HEK293 (cell line): Measurements from ENCODE around the gene UTP4.

Source experiments
- CTCF ChIA-PET: fragments of 350-600 bp; formaldehyde crosslinking; extraction: SDS; loops from one replicate; lab custom pipeline; 2021; ENCODE audit warnings: antibody characterized with exemption; lab: Yijun Ruan, JAX
- POLR2A ChIA-PET: fragments of 300-600 bp; formaldehyde crosslinking; extraction: SDS; loops from one replicate; lab custom pipeline; 2020; ENCODE audit warnings: antibody characterized with exemption, inconsistent platforms; lab: Yijun Ruan, JAX
- H3K27ac ChIP-seq: fragments of 200-500 bp; sonication (Bioruptor generic); 2 replicates; pipeline ENCODE4 v1.5.1; 2014; ENCODE audit warnings: low read depth, low read length, control low read depth, inconsistent platforms; ENCODE audit errors: extremely low read depth
- H3K36me3 ChIP-seq, 2 experiments: fragments of 200-500 bp in 1 of 2; sonication (Bioruptor generic) in 1 of 2; 1 replicate in 1 of 2; 2 replicates in 1 of 2; pipeline ENCODE4 v1.5.1; 2014 to 2017; ENCODE audit warnings: inconsistent platforms in 2 of 2, low read length in 2 of 2; ENCODE audit not compliant: control insufficient read depth in 2 of 2, insufficient read depth in 1 of 2
- H3K4me1 ChIP-seq: fragments of 200-500 bp; sonication (Bioruptor generic); 2 replicates; pipeline ENCODE4 v1.5.1; 2014; ENCODE audit warnings: mild to moderate bottlenecking, low read length, inconsistent platforms; ENCODE audit not compliant: control insufficient read depth, insufficient read depth
- H3K4me3 ChIP-seq: 2 replicates; pipeline ENCODE4 v1.5.1; 2011; ENCODE audit warnings: low read depth, mild to moderate bottlenecking, control low read depth, low read length, moderate library complexity
- H3K9me3 ChIP-seq: fragments of 200-500 bp; sonication (Bioruptor generic); 2 replicates; pipeline ENCODE4 v1.5.1; 2014; ENCODE audit warnings: low read depth, low read length, inconsistent platforms; ENCODE audit not compliant: control insufficient read depth, insufficient read depth
- HOXC10 ChIP-seq: sonication (generic); formaldehyde crosslinking; IDR thresholded peaks from 2 replicates; pipeline ENCODE4 v1.8.1; 2023; ENCODE audit warnings: mild to moderate bottlenecking, missing genetic modification reagents
- IKZF3 ChIP-seq: fragments of 450-650 bp; IDR thresholded peaks from 2 replicates; pipeline ENCODE4 v1.5.0; 2018; ENCODE audit warnings: missing biosample characterization, mild to moderate bottlenecking, missing genetic modification characterization, moderate library complexity
- INSM2 ChIP-seq: fragments of 450-650 bp; formaldehyde crosslinking; IDR thresholded peaks from 2 replicates; pipeline ENCODE4 v1.5.1; 2016; ENCODE audit warnings: missing biosample characterization, missing genetic modification characterization
- MZF1 ChIP-seq: fragments of 450-650 bp; formaldehyde crosslinking; IDR thresholded peaks from 2 replicates; pipeline ENCODE4 v1.5.1; 2017; ENCODE audit warnings: missing biosample characterization, missing genetic modification characterization, borderline replicate concordance
- SP3 ChIP-seq: fragments of 450-650 bp; formaldehyde crosslinking; IDR thresholded peaks from 2 replicates; pipeline ENCODE4 v1.5.1; 2016; ENCODE audit warnings: missing biosample characterization, missing genetic modification characterization
- ZFP69B ChIP-seq: fragments of 450-650 bp; formaldehyde crosslinking; IDR thresholded peaks from 2 replicates; pipeline ENCODE4 v1.5.1; 2016; ENCODE audit warnings: missing biosample characterization, missing genetic modification characterization
- ZNF121 ChIP-seq: fragments of 450-650 bp; formaldehyde crosslinking; IDR thresholded peaks from 2 replicates; pipeline ENCODE4 v1.5.1; 2016; ENCODE audit warnings: missing biosample characterization, missing genetic modification characterization
- ZNF133 ChIP-seq: fragments of 450-650 bp; formaldehyde crosslinking; IDR thresholded peaks from 2 replicates; pipeline ENCODE4 v1.5.1; 2016; ENCODE audit warnings: missing biosample characterization, missing genetic modification characterization
- ZNF146 ChIP-seq: fragments of 450-650 bp; formaldehyde crosslinking; IDR thresholded peaks from 2 replicates; pipeline ENCODE4 v1.5.1; 2016; ENCODE audit warnings: missing biosample characterization, missing genetic modification characterization
- ZNF148 ChIP-seq: fragments of 450-650 bp; formaldehyde crosslinking; IDR thresholded peaks from 2 replicates; pipeline ENCODE4 v1.5.0; 2017; ENCODE audit warnings: missing biosample characterization, missing genetic modification characterization, borderline replicate concordance
- ZNF18 ChIP-seq: fragments of 450-650 bp; formaldehyde crosslinking; IDR thresholded peaks from 2 replicates; pipeline ENCODE4 v1.5.1; 2016; ENCODE audit warnings: missing biosample characterization, missing genetic modification characterization
- ZNF24 ChIP-seq: fragments of 450-650 bp; formaldehyde crosslinking; IDR thresholded peaks from 2 replicates; pipeline ENCODE4 v1.5.1; 2016; ENCODE audit warnings: missing biosample characterization, missing genetic modification characterization
- ZNF266 ChIP-seq: fragments of 450-650 bp; formaldehyde crosslinking; IDR thresholded peaks from 2 replicates; pipeline ENCODE4 v1.5.1; 2016; ENCODE audit warnings: missing biosample characterization, missing genetic modification characterization, low read depth
- ZNF324 ChIP-seq: fragments of 450-650 bp; formaldehyde crosslinking; IDR thresholded peaks from 2 replicates; pipeline ENCODE4 v1.5.1; 2016; ENCODE audit warnings: missing biosample characterization, missing genetic modification characterization
- ZNF341 ChIP-seq: fragments of 450-650 bp; formaldehyde crosslinking; IDR thresholded peaks from 2 replicates; pipeline ENCODE4; 2016; ENCODE audit warnings: low read depth, missing biosample characterization, missing genetic modification characterization
- ZNF433 ChIP-seq: fragments of 450-650 bp; formaldehyde crosslinking; IDR thresholded peaks from 2 replicates; pipeline ENCODE4 v1.5.1; 2016; ENCODE audit warnings: missing biosample characterization, missing genetic modification characterization, low read depth
- ZNF518A ChIP-seq: fragments of 450-650 bp; formaldehyde crosslinking; conservative IDR thresholded peaks from 2 replicates; pipeline ENCODE4 v1.5.1; 2016; ENCODE audit warnings: low read depth, missing biosample characterization, missing genetic modification characterization
- ZNF558 ChIP-seq: fragments of 450-650 bp; formaldehyde crosslinking; IDR thresholded peaks from 2 replicates; pipeline ENCODE4 v1.5.1; 2016; ENCODE audit warnings: missing biosample characterization, missing genetic modification characterization
- ZNF561 ChIP-seq: fragments of 450-650 bp; IDR thresholded peaks from 2 replicates; pipeline ENCODE4 v1.5.1; 2018; ENCODE audit warnings: missing biosample characterization, missing genetic modification characterization, borderline replicate concordance
- ZNF571 ChIP-seq: fragments of 450-650 bp; formaldehyde crosslinking; IDR thresholded peaks from 2 replicates; pipeline ENCODE4 v1.5.0; 2017; ENCODE audit warnings: missing biosample characterization, missing genetic modification characterization

The UTP4 gene

GRCh38 chr16:69110406-69110805 is 22.0 kb upstream of the UTP4 start:
- CTCF ChIA-PET, result interaction anchor here (0.6 to 2.0 kb wide), 4 partner anchors 13 to 304 kb away, joined by 3 to 9 read pairs (median 4); no protein-coding TSS in a partner anchor
- no peak overlapping the region for H3K27ac ChIP-seq
- no peaks in the 10 kb centered on the region; the same call in 1 of the 2 replicates for H3K4me1 ChIP-seq
- no peak overlapping the region for H3K4me3 ChIP-seq
- no peaks in the 10 kb centered on the region for H3K9me3 ChIP-seq
- POLR2A ChIA-PET, result interaction anchor here (0.9 kb wide), 1 partner anchor 38 kb away, joined by 3 read pairs; no protein-coding TSS in a partner anchor
- TF ChIP-seq ZNF133 (tag by site-specific recombination) (no peak), ZNF558 (no peak), ZNF121 (tag by site-specific recombination) (peak; percentile 79; the same call in 1 of the 2 replicates), ZNF433 (tag by site-specific recombination) (no peak)
- TF ChIP-seq, all 188 proteins: peak for 1
- H3K36me3 ChIP-seq, result peaks cover 0 to 37% of the 10 kb centered on the region in 2 experiments; a peak in 1 of 3 replicates

- Histone ChIP-seq H3K36me3 (peaks cover 0 to 46% of the 10 kb centered on the region in 2 experiments; a peak in 1 of 3 replicates), H3K9me3 (no peaks in the 10 kb centered on the region), H3K4me1 (no peaks in the 10 kb centered on the region; the same call in 1 of the 2 replicates), H3K4me3 (no peak overlapping the region), H3K27ac (no peak overlapping the region)
- ChIA-PET CTCF (interaction anchor here (0.6 to 3.7 kb wide), 8 partner anchors 10 to 305 kb away, joined by 3 to 11 read pairs (median 4); no protein-coding TSS in a partner anchor), POLR2A (interaction anchor here (0.9 kb wide), 1 partner anchor 39 kb away, joined by 3 read pairs; no protein-coding TSS in a partner anchor)
- TF ChIP-seq ZFP69B (no peak), HOXC10 (no peak), ZNF146 (no peak)
Observed at GRCh38 chr16:69111216-69111875, 21.1 kb upstream of the UTP4 start.

GRCh38 chr16:69111876-69112230 is 20.6 kb upstream of the UTP4 start:
- POLR2A ChIA-PET, result no interaction called here
- TF ChIP-seq ZNF571 (tag by site-specific recombination) (no peak), IKZF3 (tag by site-specific recombination) (no peak), ZNF18 (no peak), ZNF324 (tag by site-specific recombination) (no peak), INSM2 (tag by site-specific recombination) (no peak), SP3 (tag by site-specific recombination) (no peak), MZF1 (tag by site-specific recombination) (no peak), ZNF518A (tag by site-specific recombination) (no peak), ZNF341 (tag by site-specific recombination) (no peak), ZNF561 (tag by site-specific recombination) (no peak), HOXC10 (no peak), ZNF148 (tag by site-specific recombination) (no peak), ZNF266 (tag by site-specific recombination) (no peak), ZNF24 (tag by site-specific recombination) (no peak)

More at GRCh38 chr16:69111876-69112230, 20.6 kb upstream of the UTP4 start:
- Histone ChIP-seq H3K4me3 (no peak overlapping the region), H3K4me1 (no peaks in the 10 kb centered on the region; the same call in 1 of the 2 replicates), H3K36me3 (peaks cover 0 to 51% of the 10 kb centered on the region in 2 experiments; a peak in 1 of 3 replicates), H3K9me3 (no peaks in the 10 kb centered on the region), H3K27ac (no peak overlapping the region)
- CTCF ChIA-PET, result interaction anchor here (0.7 to 5.6 kb wide), 9 partner anchors 9 to 522 kb away, joined by 3 to 57 read pairs (median 5); no protein-coding TSS in a partner anchor
